Measurements from ENCODE around the gene SPRY1.

The SPRY1 gene

DNA sequence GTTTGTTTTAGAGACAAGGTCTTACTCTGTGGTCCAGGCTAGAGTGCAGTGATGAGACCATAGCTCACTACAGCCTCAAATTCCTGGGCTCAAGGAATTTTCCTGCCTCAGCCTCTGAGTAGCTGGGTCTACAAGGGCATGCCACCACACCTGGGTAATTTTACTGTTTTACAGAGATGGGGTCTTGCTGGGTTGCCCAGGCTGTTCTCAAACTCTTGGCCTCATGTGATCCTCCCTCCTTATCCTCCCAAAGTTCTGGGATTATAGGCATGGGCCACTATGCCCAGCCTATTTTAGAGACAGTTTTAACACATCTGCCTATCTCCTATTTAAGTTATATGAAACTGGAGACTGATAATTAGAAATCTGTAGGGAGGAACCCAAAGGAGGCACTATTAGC, 53.8 kb downstream of the SPRY1 start:
- Histone ChIP-seq H3K4me2 (peak overlapping the region; percentile 10 to 73 (median 55)), H3K9me3 (replicated peaks in 1 of 11) (no peaks in the 10 kb centered on the region), H3K4me3 (no peak overlapping the region), H3K36me3 (no peaks in the 10 kb centered on the region), H3K27ac (no peak overlapping the region), H4K20me1 (peaks cover 0 to 12% (median 0%) of the 10 kb centered on the region in 11 experiments; a peak in 2 of 22 replicates), H3K4me1 (peaks cover 29 to 48% (median 34%) of the 10 kb centered on the region in 10 experiments), H3K9ac (no peak overlapping the region), H3K27me3 (peaks cover 0 to 96% (median 4%) of the 10 kb centered on the region in 11 experiments; a peak in 8 of 22 replicates)
- no peak for TF ChIP-seq Cebpa-rat (IDR thresholded peaks at IDR 0.05)

DNA sequence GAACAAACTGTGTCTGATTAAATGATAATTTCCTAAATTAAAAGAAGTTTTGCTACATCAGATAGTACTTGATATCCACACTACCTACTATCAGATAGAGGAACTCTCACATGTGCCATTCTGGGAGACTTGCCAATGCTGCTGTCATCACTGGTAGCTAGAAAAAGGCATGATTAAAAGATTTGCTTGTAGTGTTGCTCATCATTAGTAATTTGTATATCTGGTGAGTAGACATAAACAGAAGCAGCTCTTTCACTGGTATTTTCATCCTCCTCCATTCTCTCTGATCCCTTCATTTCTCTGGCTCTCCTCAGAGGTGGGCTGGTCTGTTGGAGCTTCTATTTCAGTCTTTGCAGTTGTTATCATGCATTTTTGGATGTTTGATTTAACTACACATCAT, 56.0 kb downstream of the SPRY1 start:
- H3K27me3 ChIP-seq, result peaks cover 0 to 88% (median 4%) of the 10 kb centered on the region in 11 experiments; a peak in 8 of 22 replicates
- H3K4me2 ChIP-seq, result peak overlapping the region in 10 of 11 experiments; percentile 3 to 69 (median 34); a peak in 14 of 22 replicates
- no peak overlapping the region for H3K4me3 ChIP-seq
- no peak for TF ChIP-seq Cebpa-rat (IDR thresholded peaks at IDR 0.05)
- no peaks in the 10 kb centered on the region for H3K36me3 ChIP-seq
- no peaks in the 10 kb centered on the region for H3K9me3 ChIP-seq (replicated peaks in 1 of 11)
- 0 out of 22 replicates have a peak overlapping the region, but pooled peaks of 1 of the 11 experiments have one; percentile 23 for H3K27ac ChIP-seq
- peaks cover 0 to 12% (median 0%) of the 10 kb centered on the region in 11 experiments; a peak in 2 of 22 replicates for H4K20me1 ChIP-seq
- H3K4me1 ChIP-seq, result peaks cover 33 to 46% (median 40%) of the 10 kb centered on the region in 10 experiments
- H3K9ac ChIP-seq, result no peak overlapping the region

DNA sequence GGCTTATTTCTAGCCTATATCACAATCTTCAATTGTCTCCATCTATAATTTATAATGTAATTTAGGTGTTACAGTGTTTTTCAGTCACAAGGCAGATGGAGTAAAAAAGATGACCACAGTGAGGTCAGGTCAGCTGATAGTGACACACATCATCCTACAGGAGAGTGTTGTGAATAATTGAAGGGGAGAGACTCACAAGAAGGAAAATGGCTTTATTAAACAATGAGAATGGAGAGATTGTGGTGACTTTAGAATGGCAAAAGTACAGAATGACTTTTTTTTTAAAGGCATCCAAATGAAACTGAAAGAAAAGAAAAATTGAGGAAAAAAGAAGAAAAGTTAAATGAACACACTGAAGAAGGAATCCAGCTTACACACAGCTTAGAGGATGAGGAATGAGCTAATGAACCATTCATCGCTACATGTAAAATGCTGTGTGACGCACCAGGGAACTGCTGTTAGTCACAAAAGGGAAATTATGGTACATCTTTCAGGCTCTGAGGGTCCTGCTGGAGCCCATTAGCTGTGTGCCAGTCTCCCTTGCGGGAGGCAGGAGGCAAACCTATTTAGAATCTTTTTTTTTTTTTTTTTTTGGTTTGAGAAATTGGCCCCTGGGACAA, 56.6 kb downstream of the SPRY1 start:
- Histone ChIP-seq H3K9ac (no peak overlapping the region), H3K4me2 (peak overlapping the region in 10 of 11 experiments; percentile 3 to 69 (median 34); a peak in 13 of 22 replicates), H3K27me3 (peaks cover 0 to 82% (median 4%) of the 10 kb centered on the region in 11 experiments; a peak in 8 of 22 replicates), H3K9me3 (replicated peaks in 1 of 11) (no peaks in the 10 kb centered on the region), H3K4me1 (peaks cover 33 to 46% (median 40%) of the 10 kb centered on the region in 10 experiments), H3K36me3 (no peaks in the 10 kb centered on the region), H3K4me3 (no peak overlapping the region), H3K27ac (0 out of 22 replicates have a peak overlapping the region, but pooled peaks of 1 of the 11 experiments have one; percentile 23), H4K20me1 (peaks cover 0 to 12% (median 0%) of the 10 kb centered on the region in 11 experiments; a peak in 2 of 22 replicates)
- TF ChIP-seq Cebpa-rat (IDR thresholded peaks at IDR 0.05), result no peak

Data from BLaER1 treated with 17β-estradiol and CSF1 and Interleukin-3, amounts not matched to agents 10 nM and 100 nM (cell line).